Caco-2 (cell line): ENCODE results near the gene CCM2. TPM values are rescaled to one million over a fixed set of nuclear protein-coding genes. Genes with fewer than 3 reads are reported as not detected.

Experiments
- BruUV-seq: library from RNA; stranded (reverse); fragments of 400-500 nt; replicated peaks from 2 replicates; lab custom pipeline; 2021; lab: Mats Ljungman, UMichigan
- CTCF ChIA-PET: fragments of 300-600 bp; sonication (Branson Sonifier 250); formaldehyde crosslinking; loops from one replicate; lab custom pipeline; 2022; ENCODE audit warnings: antibody characterized with exemption; lab: Charles Lee
- POLR2A ChIA-PET: fragments of 300-600 bp; sonication (Branson Sonifier 250); formaldehyde crosslinking; loops from one replicate; lab custom pipeline; 2022; ENCODE audit warnings: antibody characterized with exemption; lab: Charles Lee
- DNase-seq, 2 experiments: peaks; one replicate each; pipeline versions ENCODE4 v3.0.0 to v3.0.0-alpha.2; 2020 to 2022
- H3K27me3 ChIP-seq: replicated peaks from 2 replicates; pipeline ENCODE4 v1.6.0; 2011; ENCODE audit warnings: low read length; ENCODE audit not compliant: control insufficient read depth, insufficient read depth
- H3K36me3 ChIP-seq: 2 replicates; pipeline ENCODE4 v1.5.1; 2011; ENCODE audit warnings: low read length; ENCODE audit not compliant: control insufficient read depth, insufficient read depth
- H3K4me1 ChIP-seq: fragments of 250-450 bp; sonication (Bioruptor Pico); 2 replicates; pipeline ENCODE4 v1.5.1; 2020; ENCODE audit warnings: mild to moderate bottlenecking
- H3K4me3 ChIP-seq: 2 replicates; pipeline ENCODE4 v1.5.1; 2011; ENCODE audit warnings: low read depth, mild to moderate bottlenecking, control low read depth, low read length
- H3K9me3 ChIP-seq: fragments of 250-450 bp; sonication (Bioruptor Pico); 2 replicates; pipeline ENCODE4 v1.5.1; 2020; ENCODE audit warnings: mild to moderate bottlenecking, moderate library complexity
- H3K27ac Mint-ChIP-seq: one replicate; pipeline ENCODE4 v1.8.0; 2022; ENCODE audit warnings: mixed read lengths; ENCODE audit not compliant: unreplicated experiment
- H3K27me3 Mint-ChIP-seq: one replicate; pipeline ENCODE4 v1.8.0; 2022; ENCODE audit warnings: mixed read lengths; ENCODE audit not compliant: insufficient read depth, unreplicated experiment
- H3K36me3 Mint-ChIP-seq: one replicate; pipeline ENCODE4 v1.8.0; 2022; ENCODE audit warnings: mild to moderate bottlenecking, mixed read lengths; ENCODE audit not compliant: insufficient read depth, unreplicated experiment
- H3K4me1 Mint-ChIP-seq: one replicate; pipeline ENCODE4 v1.8.0; 2022; ENCODE audit warnings: low read depth, mixed read lengths; ENCODE audit not compliant: unreplicated experiment
- H3K4me3 Mint-ChIP-seq: one replicate; pipeline ENCODE4 v1.8.0; 2022; ENCODE audit warnings: mild to moderate bottlenecking, moderate library complexity, mixed read lengths; ENCODE audit not compliant: unreplicated experiment
- H3K9me3 Mint-ChIP-seq: one replicate; pipeline ENCODE4 v1.8.0; 2022; ENCODE audit warnings: mixed read lengths; ENCODE audit not compliant: unreplicated experiment
- intact Hi-C: fragments of 100-400 bp; cut with micrococcal nuclease; formaldehyde crosslinking; loops from one replicate; pipeline ENCODE4 v1.10.0; 2022; ENCODE audit not compliant: unreplicated experiment
- total RNA-seq: library from RNA; stranded (reverse); gene quantifications from 2 replicates; pipeline ENCODE4 v1.2.3, GENCODE V29; 2022
- TF ChIP-seq, protein P1 (sequence below), 2 experiments: fragments of 200-600 bp in 1 of 2; IDR thresholded peaks; 1 replicate in 1 of 2; 2 replicates in 1 of 2; pipeline versions ENCODE4 v1.5.1 to v1.8.0; 2011 to 2022; ENCODE audit warnings: antibody characterized with exemption in 1 of 2, control low read depth in 1 of 2, inconsistent platforms in 1 of 2, low read depth in 1 of 2, low read length in 1 of 2, mild to moderate bottlenecking in 1 of 2, moderate library complexity in 1 of 2; ENCODE audit not compliant: insufficient read depth in 1 of 2, severe bottlenecking in 1 of 2, unreplicated experiment in 1 of 2

Gene CCM2
- total RNA-seq, 1 experiment from 2014 or later: 28.2 TPM

DNA sequence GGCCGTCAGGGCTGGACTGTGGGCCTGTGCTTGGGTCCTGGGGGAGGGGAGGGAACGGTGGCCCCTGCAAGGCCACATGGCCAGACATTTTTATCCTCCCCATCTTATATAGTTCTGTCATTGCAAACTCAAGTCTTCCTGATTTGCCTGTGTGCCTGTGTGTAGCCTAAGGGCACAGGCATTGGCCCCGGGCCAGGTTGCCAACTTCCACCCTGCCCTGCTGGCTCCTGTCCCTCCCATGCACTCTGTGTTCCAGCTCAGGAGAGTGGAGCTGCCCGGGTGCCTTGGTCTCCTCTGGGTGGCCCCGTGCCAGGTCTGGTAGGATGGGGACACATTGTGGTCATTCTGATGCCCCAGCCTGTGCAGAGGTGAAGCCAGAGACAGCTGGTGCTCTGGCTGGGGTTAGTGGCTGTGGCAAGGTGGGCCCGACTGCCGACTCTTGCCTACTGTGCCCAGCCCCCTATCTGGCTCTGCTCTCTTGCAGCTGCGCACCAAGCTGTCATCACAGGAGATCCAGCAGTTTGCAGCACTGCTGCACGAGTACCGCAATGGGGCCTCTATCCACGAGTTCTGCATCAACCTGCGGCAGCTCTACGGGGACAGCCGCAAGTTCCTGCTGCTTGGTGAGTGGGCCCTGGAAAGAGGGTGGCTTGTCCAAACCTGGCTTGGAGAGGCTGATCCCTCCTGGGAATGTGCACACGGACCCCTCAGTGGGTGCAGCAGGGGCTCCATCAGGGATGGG, 74.0 kb downstream of the CCM2 start:
- Mint-ChIP-seq H3K36me3 (peaks cover 12% of the 10 kb centered on the region), H3K27me3 (no peaks in the 10 kb centered on the region), H3K27ac (no peak overlapping the region), H3K9me3 (no peaks in the 10 kb centered on the region), H3K4me3 (no peak overlapping the region), H3K4me1 (no peaks in the 10 kb centered on the region)
- POLR2A ChIA-PET: no interaction called here
- H3K27me3 ChIP-seq: no peaks in the 10 kb centered on the region
- TF ChIP-seq, protein P1, sequence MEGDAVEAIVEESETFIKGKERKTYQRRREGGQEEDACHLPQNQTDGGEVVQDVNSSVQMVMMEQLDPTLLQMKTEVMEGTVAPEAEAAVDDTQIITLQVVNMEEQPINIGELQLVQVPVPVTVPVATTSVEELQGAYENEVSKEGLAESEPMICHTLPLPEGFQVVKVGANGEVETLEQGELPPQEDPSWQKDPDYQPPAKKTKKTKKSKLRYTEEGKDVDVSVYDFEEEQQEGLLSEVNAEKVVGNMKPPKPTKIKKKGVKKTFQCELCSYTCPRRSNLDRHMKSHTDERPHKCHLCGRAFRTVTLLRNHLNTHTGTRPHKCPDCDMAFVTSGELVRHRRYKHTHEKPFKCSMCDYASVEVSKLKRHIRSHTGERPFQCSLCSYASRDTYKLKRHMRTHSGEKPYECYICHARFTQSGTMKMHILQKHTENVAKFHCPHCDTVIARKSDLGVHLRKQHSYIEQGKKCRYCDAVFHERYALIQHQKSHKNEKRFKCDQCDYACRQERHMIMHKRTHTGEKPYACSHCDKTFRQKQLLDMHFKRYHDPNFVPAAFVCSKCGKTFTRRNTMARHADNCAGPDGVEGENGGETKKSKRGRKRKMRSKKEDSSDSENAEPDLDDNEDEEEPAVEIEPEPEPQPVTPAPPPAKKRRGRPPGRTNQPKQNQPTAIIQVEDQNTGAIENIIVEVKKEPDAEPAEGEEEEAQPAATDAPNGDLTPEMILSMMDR (IDR thresholded peaks at IDR 0.05; ENCODE audit: insufficient read depth in 1 of 2, low read depth in 1 of 2, low read length in 1 of 2, severe bottlenecking in 1 of 2, unreplicated experiment in 1 of 2): no peak
- H3K4me3 ChIP-seq: no peak overlapping the region
- intact Hi-C loops: no loop called here
- H3K4me1 ChIP-seq: no peaks in the 10 kb centered on the region
- no TSS peak for BruUV-seq
- H3K9me3 ChIP-seq: no peaks in the 10 kb centered on the region
- peaks cover 3% of the 10 kb centered on the region; the same call in 1 of the 2 replicates for H3K36me3 ChIP-seq
- DNase-seq: no peak
- CTCF ChIA-PET: interaction anchor here (1.5 kb wide), 1 partner anchor 101 kb away, joined by 7 read pairs; no protein-coding TSS in a partner anchor

DNA sequence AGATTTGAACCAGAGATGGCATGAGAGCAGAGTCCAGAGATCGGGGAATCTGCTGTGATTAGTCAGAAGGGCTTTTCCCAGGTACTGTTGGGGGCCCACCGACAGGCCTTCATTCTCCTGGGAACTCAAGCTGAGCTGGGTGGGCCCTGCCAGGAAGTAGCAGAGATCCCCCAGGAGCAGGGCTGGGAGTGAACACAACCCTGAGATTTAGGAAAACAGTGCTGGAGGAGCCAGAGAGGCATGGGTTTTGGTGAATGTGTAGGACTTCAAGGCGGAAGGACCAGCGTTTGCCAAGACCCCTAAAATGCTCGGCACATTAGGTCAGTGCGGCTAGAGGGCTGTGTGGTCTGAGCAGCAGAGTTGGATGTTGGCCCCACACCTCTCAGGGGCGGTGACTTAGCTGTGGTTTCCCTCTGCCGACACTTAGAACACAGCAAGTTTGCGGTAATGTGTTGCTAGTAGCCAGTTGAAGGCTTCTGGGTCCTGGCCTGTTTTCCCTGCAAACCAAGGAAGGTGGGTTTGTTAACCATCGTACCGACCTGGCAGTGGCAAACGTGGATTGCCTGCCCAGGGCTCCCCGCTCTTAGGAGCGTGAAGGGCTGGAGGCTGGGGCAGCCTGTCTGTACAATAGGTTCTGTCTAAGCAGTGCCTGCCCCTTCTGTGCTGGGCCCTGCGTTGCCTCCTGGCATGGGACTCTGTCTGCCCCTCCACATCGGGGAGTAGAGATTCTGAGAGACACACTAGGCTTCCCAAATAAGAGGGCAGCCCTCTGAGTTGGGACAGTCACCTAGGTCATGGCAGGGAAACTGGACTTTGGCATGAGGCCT, 74.7 kb downstream of the CCM2 start:
- ChIA-PET CTCF (no interaction called here), POLR2A (no interaction called here)
- no peaks in the 10 kb centered on the region for H3K27me3 ChIP-seq
- H3K9me3 ChIP-seq: no peaks in the 10 kb centered on the region
- H3K4me1 ChIP-seq: no peaks in the 10 kb centered on the region
- no peaks in the 10 kb centered on the region for H3K9me3 Mint-ChIP-seq
- no TSS peak for BruUV-seq
- H3K36me3 Mint-ChIP-seq: peaks cover 8% of the 10 kb centered on the region
- H3K27ac Mint-ChIP-seq: no peak overlapping the region
- H3K36me3 ChIP-seq: peaks cover 3% of the 10 kb centered on the region; the same call in 1 of the 2 replicates
- no peaks in the 10 kb centered on the region for H3K4me1 Mint-ChIP-seq
- no peak overlapping the region for H3K4me3 Mint-ChIP-seq
- H3K4me3 ChIP-seq: no peak overlapping the region
- no peaks in the 10 kb centered on the region for H3K27me3 Mint-ChIP-seq
- TF ChIP-seq, protein P1 (IDR thresholded peaks at IDR 0.05; ENCODE audit: insufficient read depth in 1 of 2, low read depth in 1 of 2, low read length in 1 of 2, severe bottlenecking in 1 of 2, unreplicated experiment in 1 of 2): no peak
- intact Hi-C loops: no loop called here
- DNase-seq: no peak

DNA sequence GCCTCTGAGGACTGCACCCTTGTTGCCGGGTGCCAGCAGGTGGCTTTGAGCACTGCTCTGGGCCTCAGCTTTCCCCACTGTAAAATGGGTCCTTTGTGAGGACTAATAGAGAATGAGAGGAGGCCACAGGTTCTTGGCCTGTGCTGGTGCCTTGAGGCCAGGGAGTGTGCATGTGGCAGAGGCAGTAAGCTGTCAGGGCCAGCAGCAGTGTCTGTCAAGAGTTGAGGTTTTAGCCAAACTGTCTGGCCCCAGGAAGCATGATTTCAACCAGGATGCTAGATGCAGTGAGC, 75.3 kb downstream of the CCM2 start:
- Mint-ChIP-seq H3K4me1 (no peaks in the 10 kb centered on the region), H3K4me3 (no peak overlapping the region), H3K27ac (no peak overlapping the region), H3K27me3 (no peaks in the 10 kb centered on the region), H3K36me3 (peaks cover 5% of the 10 kb centered on the region), H3K9me3 (no peaks in the 10 kb centered on the region)
- POLR2A ChIA-PET: no interaction called here
- H3K27me3 ChIP-seq: no peaks in the 10 kb centered on the region
- H3K36me3 ChIP-seq: peaks cover 2% of the 10 kb centered on the region; the same call in 1 of the 2 replicates
- DNase-seq: peak in 1 of 2 experiments; percentile 19
- H3K4me1 ChIP-seq: no peaks in the 10 kb centered on the region
- CTCF ChIA-PET: no interaction called here
- TF ChIP-seq, protein P1 (IDR thresholded peaks at IDR 0.05; ENCODE audit: insufficient read depth in 1 of 2, low read depth in 1 of 2, low read length in 1 of 2, severe bottlenecking in 1 of 2, unreplicated experiment in 1 of 2): no peak
- no TSS peak for BruUV-seq
- H3K9me3 ChIP-seq: no peaks in the 10 kb centered on the region
- no peak overlapping the region for H3K4me3 ChIP-seq
- intact Hi-C loops: no loop called here
